WTC11 (cell line): ENCODE results near the gene SCFD1. TPM values are rescaled to one million over a fixed set of nuclear protein-coding genes. Genes with fewer than 3 reads are reported as not detected.
A peak's percentile ranks its signal among the peaks of the same experiment; 100 is the strongest.

ENCODE experiments used
- ATAC-seq: fragments of 200-7000 bp; cut with Tn5 transposase; 2 replicates; pipeline ENCODE4 v1.10.0; 2021; ENCODE audit warnings: mild to moderate bottlenecking, moderate library complexity
- CTCF ChIA-PET: fragments of 300-600 bp; sonication (Branson Sonifier 250); formaldehyde crosslinking; loops from one replicate; lab custom pipeline; 2021; ENCODE audit warnings: antibody characterized with exemption; lab: Charles Lee
- POLR2A ChIA-PET: fragments of 350-600 bp; sonication (Branson Sonifier 250); formaldehyde crosslinking; loops from one replicate; lab custom pipeline; 2021; ENCODE audit warnings: antibody characterized with exemption; lab: Charles Lee
- DNase-seq: peaks from one replicate; pipeline ENCODE4 v3.0.0; 2021; ENCODE audit warnings: low spot score
- H3K27ac Mint-ChIP-seq: 2 replicates; pipeline ENCODE4 v1.8.0; 2021; ENCODE audit warnings: mixed read lengths
- H3K27me3 Mint-ChIP-seq: 2 replicates; pipeline ENCODE4 v1.8.0; 2021; ENCODE audit warnings: low read depth, mild to moderate bottlenecking, moderate library complexity, mixed read lengths
- H3K36me3 Mint-ChIP-seq: 2 replicates; pipeline ENCODE4 v1.8.0; 2021; ENCODE audit warnings: mixed read lengths
- H3K4me1 Mint-ChIP-seq: 2 replicates; pipeline ENCODE4 v1.8.0; 2022; ENCODE audit warnings: mixed read lengths
- H3K4me3 Mint-ChIP-seq: 2 replicates; pipeline ENCODE4 v1.8.0; 2021; ENCODE audit warnings: mild to moderate bottlenecking, moderate library complexity, mixed read lengths
- H3K9me3 Mint-ChIP-seq: 2 replicates; pipeline ENCODE4 v1.8.0; 2021; ENCODE audit warnings: mixed read lengths
- ARID4B ChIP-seq: sonication (generic); formaldehyde crosslinking; IDR thresholded peaks from 2 replicates; pipeline ENCODE4 v1.8.0; 2023; ENCODE audit warnings: missing genetic modification reagents, mild to moderate bottlenecking, borderline replicate concordance
- CREM ChIP-seq: sonication (generic); formaldehyde crosslinking; IDR thresholded peaks from 2 replicates; pipeline ENCODE4 v1.8.1; 2022; ENCODE audit warnings: mild to moderate bottlenecking, missing genetic modification reagents, moderate library complexity
- FOXP1 ChIP-seq: sonication (generic); formaldehyde crosslinking; IDR thresholded peaks from 2 replicates; pipeline ENCODE4 v1.8.0; 2022; ENCODE audit warnings: missing genetic modification reagents, mild to moderate bottlenecking, moderate library complexity, borderline replicate concordance
- HMGA2 ChIP-seq: fragments of 250-450 bp; sonication (Bioruptor Pico); IDR thresholded peaks from 2 replicates; pipeline ENCODE4 v1.4.0; 2021; ENCODE audit warnings: mild to moderate bottlenecking, moderate library complexity
- KAT7 ChIP-seq: sonication (generic); formaldehyde crosslinking; IDR thresholded peaks from 2 replicates; pipeline ENCODE4 v1.8.1; 2023; ENCODE audit warnings: missing genetic modification reagents, mild to moderate bottlenecking, borderline replicate concordance
- MYBL2 ChIP-seq: sonication (generic); formaldehyde crosslinking; IDR thresholded peaks from 2 replicates; pipeline ENCODE4 v1.8.1; 2023; ENCODE audit warnings: mild to moderate bottlenecking, moderate library complexity, missing genetic modification reagents
- NR3C1 ChIP-seq: sonication (generic); formaldehyde crosslinking; conservative IDR thresholded peaks from 2 replicates; pipeline ENCODE4 v1.8.1; 2023; ENCODE audit warnings: low read depth, mild to moderate bottlenecking, missing genetic modification reagents
- PRRX2 ChIP-seq: fragments of 250-450 bp; sonication (Bioruptor Pico); IDR thresholded peaks from 2 replicates; pipeline ENCODE4 v1.8.0; 2021; ENCODE audit warnings: mild to moderate bottlenecking
- SMAD4 ChIP-seq: sonication (generic); formaldehyde crosslinking; IDR thresholded peaks from 2 replicates; pipeline ENCODE4 v1.8.0; 2022; ENCODE audit warnings: mild to moderate bottlenecking, missing genetic modification reagents
- ZNF263 ChIP-seq: sonication (generic); formaldehyde crosslinking; IDR thresholded peaks from 2 replicates; pipeline ENCODE4 v1.8.1; 2022; ENCODE audit warnings: low read depth, mild to moderate bottlenecking, moderate library complexity, missing genetic modification reagents
- ZSCAN18 ChIP-seq: fragments of 250-450 bp; sonication (Bioruptor Pico); IDR thresholded peaks from 2 replicates; pipeline ENCODE4 v2.1.2; 2022; ENCODE audit warnings: mild to moderate bottlenecking, moderate library complexity
- total RNA-seq: library from RNA; stranded (reverse); gene quantifications from 3 replicates; pipeline ENCODE4 v1.2.3, GENCODE V29; 2021
- TF ChIP-seq, protein P1 (sequence below): sonication (generic); formaldehyde crosslinking; IDR thresholded peaks from 2 replicates; pipeline ENCODE4 v1.8.1; 2023; ENCODE audit warnings: mild to moderate bottlenecking, missing genetic modification reagents, moderate library complexity
- TF ChIP-seq, protein P2 (sequence below): fragments of 250-450 bp; sonication (Bioruptor Pico); IDR thresholded peaks from 2 replicates; pipeline ENCODE4 v1.9.0; 2021; ENCODE audit warnings: mild to moderate bottlenecking, borderline replicate concordance
- TF ChIP-seq, protein P3 (sequence below): fragments of 250-450 bp; sonication (Bioruptor Pico); IDR thresholded peaks from 2 replicates; pipeline ENCODE4 v1.9.0; 2021; ENCODE audit warnings: moderate library complexity, mild to moderate bottlenecking, inconsistent platforms, borderline replicate concordance

SCFD1 gene
- total RNA-seq, 1 experiment from 2014 or later: 77.5 TPM

- TF ChIP-seq, protein P1, sequence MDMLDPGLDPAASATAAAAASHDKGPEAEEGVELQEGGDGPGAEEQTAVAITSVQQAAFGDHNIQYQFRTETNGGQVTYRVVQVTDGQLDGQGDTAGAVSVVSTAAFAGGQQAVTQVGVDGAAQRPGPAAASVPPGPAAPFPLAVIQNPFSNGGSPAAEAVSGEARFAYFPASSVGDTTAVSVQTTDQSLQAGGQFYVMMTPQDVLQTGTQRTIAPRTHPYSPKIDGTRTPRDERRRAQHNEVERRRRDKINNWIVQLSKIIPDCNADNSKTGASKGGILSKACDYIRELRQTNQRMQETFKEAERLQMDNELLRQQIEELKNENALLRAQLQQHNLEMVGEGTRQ (CRISPR knock-in tag): no peak
- TF ChIP-seq FOXP1 (CRISPR knock-in tag) (no peak), ARID4B (no peak), KAT7 (CRISPR knock-in tag) (no peak), ZSCAN18 (CRISPR knock-in tag) (no peak)
- TF ChIP-seq, protein P2, sequence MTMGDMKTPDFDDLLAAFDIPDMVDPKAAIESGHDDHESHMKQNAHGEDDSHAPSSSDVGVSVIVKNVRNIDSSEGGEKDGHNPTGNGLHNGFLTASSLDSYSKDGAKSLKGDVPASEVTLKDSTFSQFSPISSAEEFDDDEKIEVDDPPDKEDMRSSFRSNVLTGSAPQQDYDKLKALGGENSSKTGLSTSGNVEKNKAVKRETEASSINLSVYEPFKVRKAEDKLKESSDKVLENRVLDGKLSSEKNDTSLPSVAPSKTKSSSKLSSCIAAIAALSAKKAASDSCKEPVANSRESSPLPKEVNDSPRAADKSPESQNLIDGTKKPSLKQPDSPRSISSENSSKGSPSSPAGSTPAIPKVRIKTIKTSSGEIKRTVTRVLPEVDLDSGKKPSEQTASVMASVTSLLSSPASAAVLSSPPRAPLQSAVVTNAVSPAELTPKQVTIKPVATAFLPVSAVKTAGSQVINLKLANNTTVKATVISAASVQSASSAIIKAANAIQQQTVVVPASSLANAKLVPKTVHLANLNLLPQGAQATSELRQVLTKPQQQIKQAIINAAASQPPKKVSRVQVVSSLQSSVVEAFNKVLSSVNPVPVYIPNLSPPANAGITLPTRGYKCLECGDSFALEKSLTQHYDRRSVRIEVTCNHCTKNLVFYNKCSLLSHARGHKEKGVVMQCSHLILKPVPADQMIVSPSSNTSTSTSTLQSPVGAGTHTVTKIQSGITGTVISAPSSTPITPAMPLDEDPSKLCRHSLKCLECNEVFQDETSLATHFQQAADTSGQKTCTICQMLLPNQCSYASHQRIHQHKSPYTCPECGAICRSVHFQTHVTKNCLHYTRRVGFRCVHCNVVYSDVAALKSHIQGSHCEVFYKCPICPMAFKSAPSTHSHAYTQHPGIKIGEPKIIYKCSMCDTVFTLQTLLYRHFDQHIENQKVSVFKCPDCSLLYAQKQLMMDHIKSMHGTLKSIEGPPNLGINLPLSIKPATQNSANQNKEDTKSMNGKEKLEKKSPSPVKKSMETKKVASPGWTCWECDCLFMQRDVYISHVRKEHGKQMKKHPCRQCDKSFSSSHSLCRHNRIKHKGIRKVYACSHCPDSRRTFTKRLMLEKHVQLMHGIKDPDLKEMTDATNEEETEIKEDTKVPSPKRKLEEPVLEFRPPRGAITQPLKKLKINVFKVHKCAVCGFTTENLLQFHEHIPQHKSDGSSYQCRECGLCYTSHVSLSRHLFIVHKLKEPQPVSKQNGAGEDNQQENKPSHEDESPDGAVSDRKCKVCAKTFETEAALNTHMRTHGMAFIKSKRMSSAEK (CRISPR knock-in tag): no peak
Observed at GRCh38 chr14:30738978-30739377, 116.9 kb downstream of the SCFD1 start (continued).

DNA sequence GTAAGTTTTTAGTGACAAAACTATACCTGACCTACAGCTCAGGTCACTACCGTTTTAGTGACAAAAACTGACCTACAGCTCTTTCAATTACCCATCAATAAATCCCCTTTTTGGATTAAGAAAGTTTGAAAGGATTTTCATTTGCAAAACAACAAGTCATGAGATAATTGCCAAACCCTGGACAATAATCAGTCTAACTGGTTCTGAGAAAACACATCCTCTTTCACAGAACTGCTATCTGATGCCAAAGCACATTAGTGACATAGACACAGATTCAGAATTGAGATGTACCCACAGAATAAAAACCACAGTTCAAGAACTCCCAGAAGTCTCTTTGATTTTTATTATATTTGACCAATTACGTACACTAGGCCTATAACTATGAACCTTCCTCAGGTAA, 126.2 kb downstream of the SCFD1 start:
- no peak overlapping the region for H3K27ac Mint-ChIP-seq
- H3K36me3 Mint-ChIP-seq: no peaks in the 10 kb centered on the region
- no peak for ATAC-seq
- H3K9me3 Mint-ChIP-seq: no peaks in the 10 kb centered on the region
- no peak for DNase-seq
- POLR2A ChIA-PET: no interaction called here
- H3K4me3 Mint-ChIP-seq: no peak overlapping the region
- CTCF ChIA-PET: no interaction called here
- peaks cover 4% of the 10 kb centered on the region; the same call in 1 of the 2 replicates for H3K4me1 Mint-ChIP-seq
- H3K27me3 Mint-ChIP-seq: no peaks in the 10 kb centered on the region
- TF ChIP-seq, protein P3, sequence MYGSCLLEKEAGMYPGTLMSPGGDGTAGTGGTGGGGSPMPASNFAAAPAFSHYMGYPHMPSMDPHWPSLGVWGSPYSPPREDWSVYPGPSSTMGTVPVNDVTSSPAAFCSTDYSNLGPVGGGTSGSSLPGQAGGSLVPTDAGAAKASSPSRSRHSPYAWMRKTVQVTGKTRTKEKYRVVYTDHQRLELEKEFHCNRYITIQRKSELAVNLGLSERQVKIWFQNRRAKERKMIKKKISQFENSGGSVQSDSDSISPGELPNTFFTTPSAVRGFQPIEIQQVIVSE (CRISPR knock-in tag): no peak
- no peak for TF ChIP-seq MYBL2
- TF ChIP-seq, all 79 proteins: peak for 0

DNA sequence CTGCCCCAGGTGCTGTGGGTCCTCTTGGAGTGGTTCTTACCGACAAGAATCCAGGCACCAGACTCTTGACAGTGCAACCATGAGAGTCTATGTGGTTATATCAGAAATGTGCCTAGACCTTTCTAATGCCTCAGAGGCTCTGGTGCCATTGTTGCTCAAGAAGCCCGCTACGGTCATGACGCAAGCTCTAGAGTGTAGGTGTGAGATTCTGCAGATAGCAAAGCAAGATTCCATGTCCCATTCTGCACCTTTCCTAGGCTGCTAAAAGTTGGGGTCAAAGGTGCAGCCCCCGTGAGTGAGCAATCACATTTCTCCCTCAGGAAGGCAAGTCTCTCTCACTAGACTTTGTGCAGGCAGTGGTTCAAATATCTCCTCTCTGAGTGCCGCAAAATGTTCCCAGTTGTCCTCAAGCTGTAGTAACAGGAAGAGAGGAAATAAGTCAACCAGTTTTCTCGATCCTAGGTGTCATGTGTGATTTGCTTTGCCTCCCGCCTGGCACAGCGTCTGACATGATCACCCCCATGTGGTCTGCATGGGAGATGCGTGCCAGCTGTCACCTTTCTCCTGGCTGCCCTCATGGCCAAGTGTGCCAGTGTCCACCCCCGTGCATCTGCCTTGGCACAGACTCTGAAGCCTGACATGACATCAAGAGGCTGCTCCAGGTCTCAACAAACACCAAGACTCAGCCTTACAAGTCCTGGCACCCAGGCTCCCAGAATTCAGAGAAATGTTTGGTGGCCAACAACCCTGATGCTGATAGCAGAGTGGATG, 129.7 kb downstream of the SCFD1 start:
- ATAC-seq (peak; percentile 53), DNase-seq (peak; percentile 29)
- POLR2A ChIA-PET: no interaction called here
- Mint-ChIP-seq H3K9me3 (no peaks in the 10 kb centered on the region), H3K4me3 (no peak overlapping the region), H3K27ac (no peak overlapping the region), H3K4me1 (peaks cover 3% of the 10 kb centered on the region; the same call in 1 of the 2 replicates), H3K27me3 (no peaks in the 10 kb centered on the region), H3K36me3 (no peaks in the 10 kb centered on the region)
- CTCF ChIA-PET: interaction anchor here (0.6 to 1.0 kb wide), 2 partner anchors 51 to 95 kb away, joined by 3 read pairs; no protein-coding TSS in a partner anchor
- TF ChIP-seq ZNF263 (CRISPR knock-in tag): no peak
- no peak for TF ChIP-seq FOXP1 (CRISPR knock-in tag)
- TF ChIP-seq, protein P2 (CRISPR knock-in tag): no peak
- no peak for TF ChIP-seq SMAD4
- no peak for TF ChIP-seq NR3C1 (CRISPR knock-in tag)
- no peak for TF ChIP-seq CREM (CRISPR knock-in tag)
- no peak for TF ChIP-seq HMGA2 (CRISPR knock-in tag)
- no peak for TF ChIP-seq PRRX2
